Parathyroid adenoma (tissue), 2 donors: ENCODE data around the gene TXNRD2.
A peak's percentile ranks its signal among the peaks of the same experiment; 100 is the strongest.

Source experiments
- H2AFZ ChIP-seq: fragments of 300-600 bp; sonication (generic); one replicate; pipeline ENCODE4 v1.7.0; 2017; ENCODE audit warnings: antibody characterized with exemption, mild to moderate bottlenecking
- H3K27ac ChIP-seq: fragments of 300-600 bp; sonication (generic); one replicate; pipeline ENCODE4 v1.7.0; 2017
- H3K27me3 ChIP-seq: fragments of 300-600 bp; sonication (generic); one replicate; pipeline ENCODE4 v1.7.0; 2017; ENCODE audit warnings: low read length; ENCODE audit not compliant: control insufficient read depth, insufficient read depth
- H3K36me3 ChIP-seq: fragments of 300-600 bp; sonication (generic); one replicate; pipeline ENCODE4 v1.7.0; 2017; ENCODE audit warnings: low read length; ENCODE audit not compliant: control insufficient read depth, insufficient read depth
- H3K4me1 ChIP-seq: fragments of 300-600 bp; sonication (generic); one replicate; pipeline ENCODE4 v1.7.0; 2017; ENCODE audit warnings: control low read depth
- H3K4me2 ChIP-seq: fragments of 300-600 bp; sonication (generic); one replicate; pipeline ENCODE4 v1.7.0; 2017; ENCODE audit warnings: low read length
- H3K4me3 ChIP-seq: fragments of 300-600 bp; sonication (generic); one replicate; pipeline ENCODE4 v1.7.0; 2017; ENCODE audit warnings: low read depth, low read length
- H3K79me2 ChIP-seq: fragments of 300-600 bp; sonication (generic); one replicate; pipeline ENCODE4 v1.7.0; 2017; ENCODE audit warnings: control low read depth
- H3K9ac ChIP-seq: fragments of 300-600 bp; sonication (generic); one replicate; pipeline ENCODE4 v1.7.0; 2017; ENCODE audit warnings: mild to moderate bottlenecking
- H3K9me3 ChIP-seq: fragments of 300-600 bp; sonication (generic); one replicate; pipeline ENCODE4 v1.7.0; 2017; ENCODE audit warnings: low read length; ENCODE audit not compliant: control insufficient read depth
- CTCF ChIP-seq: fragments of 300-600 bp; sonication (generic); IDR thresholded peaks from one replicate; pipeline ENCODE4 v1.7.0; 2017; ENCODE audit warnings: antibody characterized with exemption, mild to moderate bottlenecking
- donor health status: primary hyperparathyroidism.

TXNRD2 gene

GRCh38 chr22:19859861-19860510 is 81.6 kb downstream of the TXNRD2 start:
- H3K4me1 ChIP-seq: peaks cover 6% of the 10 kb centered on the region
- no peak for TF ChIP-seq CTCF

GRCh38 chr22:19857382-19857781 is 84.2 kb downstream of the TXNRD2 start:
- Histone ChIP-seq H3K79me2 (peaks cover 8% of the 10 kb centered on the region), H3K27ac (no peak overlapping the region), H3K4me3 (no peak overlapping the region), H3K4me2 (no peak overlapping the region), H3K9me3 (no peaks in the 10 kb centered on the region), H3K27me3 (no peaks in the 10 kb centered on the region), H2AFZ (no peak overlapping the region), H3K9ac (no peak overlapping the region), H3K4me1 (peaks cover 8% of the 10 kb centered on the region), H3K36me3 (no peaks in the 10 kb centered on the region)
- TF ChIP-seq CTCF: no peak

More at GRCh38 chr22:19859861-19860510, 81.6 kb downstream of the TXNRD2 start:
- H3K27ac ChIP-seq: no peak overlapping the region
- H3K9me3 ChIP-seq: no peaks in the 10 kb centered on the region
- H3K4me3 ChIP-seq: no peak overlapping the region
- H2AFZ ChIP-seq: no peak overlapping the region
- H3K36me3 ChIP-seq: no peaks in the 10 kb centered on the region
- no peaks in the 10 kb centered on the region for H3K79me2 ChIP-seq
- no peaks in the 10 kb centered on the region for H3K27me3 ChIP-seq
- no peak overlapping the region for H3K4me2 ChIP-seq
- H3K9ac ChIP-seq: no peak overlapping the region

GRCh38 chr22:19855504-19856409 is 85.9 kb downstream of the TXNRD2 start:
- TF ChIP-seq CTCF: no peak
- no peaks in the 10 kb centered on the region for H3K36me3 ChIP-seq
- H2AFZ ChIP-seq: peak overlapping the region; percentile 94
- H3K79me2 ChIP-seq: peaks cover 8% of the 10 kb centered on the region
- H3K27me3 ChIP-seq: no peaks in the 10 kb centered on the region
- H3K4me3 ChIP-seq: peak overlapping the region; percentile 91
- H3K9me3 ChIP-seq: no peaks in the 10 kb centered on the region
- H3K4me2 ChIP-seq: peak overlapping the region; percentile 85
- H3K9ac ChIP-seq: peak overlapping the region; percentile 69
- peak overlapping the region; percentile 97 for H3K27ac ChIP-seq
- H3K4me1 ChIP-seq: peaks cover 8% of the 10 kb centered on the region

- peaks cover 8% of the 10 kb centered on the region for H3K79me2 ChIP-seq
- peak; percentile 13 for TF ChIP-seq CTCF
- H2AFZ ChIP-seq: peak within 1 kb of the TSS; percentile 94
- H3K36me3 ChIP-seq: no peaks in the 10 kb centered on the region
- no peaks in the 10 kb centered on the region for H3K27me3 ChIP-seq
- no peaks in the 10 kb centered on the region for H3K9me3 ChIP-seq
- H3K4me1 ChIP-seq: peaks cover 8% of the 10 kb centered on the region
- H3K9ac ChIP-seq: peak within 1 kb of the TSS; percentile 69
- H3K4me3 ChIP-seq: peak within 1 kb of the TSS; percentile 91
- peak within 1 kb of the TSS; percentile 97 for H3K27ac ChIP-seq
- H3K4me2 ChIP-seq: peak within 1 kb of the TSS; percentile 98
Measured at GRCh38 chr22:19854778-19855503, 86.7 kb downstream of the TXNRD2 start, which contains the start of the genes GNB1L and RTL10. GNB1L (minus strand) TSS chr22:19854874; CDS start chr22:19821355, 33,519 bp downstream. RTL10 (minus strand) TSS chr22:19854874; CDS start chr22:19852261, 2,613 bp downstream.
